ENCODE data around the gene NGFR.
"Not testable (repeated sequence)": the region's sequence is repeated elsewhere in the genome, so short reads cannot be mapped to it uniquely, and the experiment has no call there.

NGFR gene

DNA sequence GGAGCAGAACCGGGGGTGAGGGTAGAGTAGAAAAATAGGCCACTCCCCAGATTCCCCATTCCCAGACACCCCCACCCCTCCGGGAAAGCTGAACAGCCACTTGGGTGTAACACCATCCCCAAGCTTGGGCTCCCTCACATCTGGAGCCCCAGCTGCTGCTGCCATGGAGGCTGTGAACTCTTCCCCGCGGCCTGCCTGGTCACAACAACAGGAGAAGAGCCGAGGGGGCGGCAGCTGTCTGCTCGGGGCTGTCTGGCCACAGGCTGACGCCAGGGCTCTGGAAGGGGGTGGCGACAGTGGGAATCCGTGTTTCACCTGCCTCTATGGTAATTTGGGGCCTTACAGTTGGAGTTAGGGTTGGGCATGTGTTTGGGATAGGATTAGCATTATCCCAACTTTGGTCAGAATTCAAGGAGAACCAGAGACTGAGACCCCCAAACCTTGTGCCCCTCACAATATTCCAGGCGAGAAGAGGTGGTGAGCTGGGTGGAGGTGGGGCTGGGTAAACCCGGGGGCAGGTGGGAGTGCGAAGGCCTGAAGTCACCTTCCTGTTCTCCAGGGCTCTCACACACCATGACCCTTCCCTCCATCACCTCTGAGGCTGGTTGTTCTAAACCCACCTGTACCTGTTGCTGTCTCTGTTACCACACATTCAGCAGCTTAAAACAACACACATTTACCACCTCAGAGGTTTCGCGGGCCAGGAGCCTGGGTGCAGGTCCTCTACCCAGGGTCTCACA, 50.9 kb downstream of the NGFR start:
- no peaks in the 10 kb centered on the region for H3K36me3 ChIP-seq (ENCODE audit: control insufficient read depth in 2 of 2, insufficient read depth in 2 of 2, low read length in 2 of 2)
- no peaks in the 10 kb centered on the region for H3K4me1 ChIP-seq (ENCODE audit: control insufficient read depth in 2 of 2, insufficient read depth in 2 of 2, low read length in 2 of 2)
- no peak overlapping the region for H3K9ac ChIP-seq (ENCODE audit: low read depth in 1 of 2, low read length in 2 of 2)
- H3K27me3 ChIP-seq (ENCODE audit: control insufficient read depth in 2 of 2, insufficient read depth in 2 of 2, low read length in 2 of 2), result no peaks in the 10 kb centered on the region
- no peak overlapping the region for H3K4me3 ChIP-seq (ENCODE audit: low read length in 2 of 2)
- no peak overlapping the region for H3K27ac ChIP-seq (ENCODE audit: low read depth in 2 of 2, low read length in 2 of 2)
- H3K9me3 ChIP-seq (ENCODE audit: control insufficient read depth in 2 of 2, low read length in 2 of 2), result no peaks in the 10 kb centered on the region

DNA sequence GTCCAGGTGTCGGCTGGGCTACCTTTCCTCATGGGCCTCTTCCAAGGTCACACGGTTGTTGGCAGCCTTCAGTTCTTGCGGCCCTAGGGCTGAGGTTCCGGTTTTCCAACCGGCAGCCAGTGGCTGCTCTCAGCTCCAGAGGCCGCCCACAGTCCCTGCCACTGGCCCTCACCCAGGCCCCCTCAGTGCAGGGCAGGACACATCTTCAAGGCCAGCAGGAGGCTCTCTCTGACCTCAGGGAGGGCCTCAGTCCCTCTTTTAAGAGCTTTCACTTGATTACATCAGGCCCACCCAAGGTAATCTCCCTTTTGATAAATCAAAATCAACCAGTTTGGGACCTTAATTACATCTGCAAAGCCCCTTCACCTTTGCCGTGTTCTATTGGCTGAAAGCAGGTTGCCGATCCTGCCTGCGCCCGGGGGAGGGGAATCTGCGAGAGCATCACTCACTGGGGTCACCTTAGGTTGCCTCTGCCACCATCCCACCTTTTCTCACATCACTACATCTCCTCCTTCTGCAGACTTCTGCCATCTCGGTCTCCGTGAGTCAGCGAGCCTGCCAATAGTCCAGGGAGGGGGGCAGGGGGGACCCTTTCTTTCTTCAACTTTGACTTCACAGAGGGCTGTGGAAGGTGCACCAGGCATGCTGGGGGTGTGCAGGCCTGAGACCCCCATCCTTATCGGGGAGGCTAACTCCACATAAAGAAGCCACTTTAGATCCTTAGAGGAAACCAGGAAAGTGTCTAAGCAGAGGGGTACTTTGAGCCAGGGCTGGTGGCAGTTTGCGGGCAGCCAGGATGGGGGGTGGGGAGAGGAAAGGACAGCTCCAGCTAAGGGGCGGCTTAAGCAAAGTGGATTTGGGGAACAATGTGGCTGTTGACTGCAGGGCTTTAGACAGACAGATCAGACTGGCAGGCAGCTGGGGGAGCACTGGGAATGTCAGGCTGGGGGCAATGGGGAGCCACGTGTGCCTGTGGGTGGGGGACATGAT, 51.7 kb downstream of the NGFR start:
- Histone ChIP-seq H3K36me3 (ENCODE audit: control insufficient read depth in 2 of 2, insufficient read depth in 2 of 2, low read length in 2 of 2) (no peaks in the 10 kb centered on the region), H3K27me3 (ENCODE audit: control insufficient read depth in 2 of 2, insufficient read depth in 2 of 2, low read length in 2 of 2) (no peaks in the 10 kb centered on the region), H3K4me1 (ENCODE audit: control insufficient read depth in 2 of 2, insufficient read depth in 2 of 2, low read length in 2 of 2) (peaks cover 0 to 2% of the 10 kb centered on the region in 2 donors), H3K9ac (ENCODE audit: low read depth in 1 of 2, low read length in 2 of 2) (no peak overlapping the region), H3K4me3 (ENCODE audit: low read length in 2 of 2) (no peak overlapping the region), H3K9me3 (ENCODE audit: control insufficient read depth in 2 of 2, low read length in 2 of 2) (no peaks in the 10 kb centered on the region), H3K27ac (ENCODE audit: low read depth in 2 of 2, low read length in 2 of 2) (no peak overlapping the region)

DNA sequence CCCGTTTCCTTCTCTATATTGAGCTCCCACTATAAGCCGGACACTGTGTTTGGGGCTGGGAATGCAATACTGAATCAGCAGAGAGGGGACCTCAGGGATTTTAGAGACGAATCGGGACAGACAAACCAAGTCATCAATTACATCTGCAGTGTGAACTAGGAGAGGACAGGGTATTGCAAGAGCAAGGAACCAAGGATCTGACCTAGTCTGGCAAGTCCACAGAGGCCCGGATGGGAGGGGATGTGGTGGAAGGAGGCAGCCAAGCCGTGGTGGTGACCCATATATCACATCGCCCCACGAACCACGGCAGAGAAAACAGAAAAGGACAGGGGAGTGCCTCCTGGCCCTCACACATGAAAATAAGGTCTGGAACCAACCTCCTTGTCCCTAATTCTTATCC, 52.5 kb downstream of the NGFR start:
- no peak overlapping the region for H3K9ac ChIP-seq (ENCODE audit: low read depth in 1 of 2, low read length in 2 of 2)

DNA sequence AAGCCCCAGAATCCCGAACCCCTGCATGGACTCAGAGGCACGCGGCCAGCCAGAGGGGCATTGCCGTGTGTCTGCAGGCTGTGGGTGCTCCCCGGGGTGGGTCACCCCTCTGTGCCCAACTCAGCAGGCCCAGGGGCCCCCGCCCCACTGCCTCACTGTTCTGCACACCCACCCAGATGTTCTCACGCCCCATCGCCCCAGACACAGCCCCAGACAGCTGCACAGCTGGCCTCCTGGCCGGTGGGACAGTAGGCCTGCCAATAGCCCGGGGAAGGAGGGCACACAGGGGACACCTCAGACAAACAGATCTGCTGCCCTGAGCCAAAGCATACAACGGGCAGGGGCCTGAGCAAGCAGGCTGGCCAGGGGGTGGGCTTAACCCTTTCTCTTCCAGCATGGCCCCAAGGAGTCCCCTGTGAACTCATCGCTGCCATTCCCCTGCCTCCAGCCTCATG, 53.0 kb downstream of the NGFR start:
- peaks cover 0 to 3% of the 10 kb centered on the region in 2 donors for H3K4me1 ChIP-seq (ENCODE audit: control insufficient read depth in 2 of 2, insufficient read depth in 2 of 2, low read length in 2 of 2)
- H3K9me3 ChIP-seq (ENCODE audit: control insufficient read depth in 2 of 2, low read length in 2 of 2), result no peaks in the 10 kb centered on the region
- H3K36me3 ChIP-seq (ENCODE audit: control insufficient read depth in 2 of 2, insufficient read depth in 2 of 2, low read length in 2 of 2), result no peaks in the 10 kb centered on the region
- H3K9ac ChIP-seq (ENCODE audit: low read depth in 1 of 2, low read length in 2 of 2), result no peak overlapping the region
- no peaks in the 10 kb centered on the region for H3K27me3 ChIP-seq (ENCODE audit: control insufficient read depth in 2 of 2, insufficient read depth in 2 of 2, low read length in 2 of 2)
- H3K4me3 ChIP-seq (ENCODE audit: low read length in 2 of 2), result no peak overlapping the region
- H3K27ac ChIP-seq (ENCODE audit: low read depth in 2 of 2, low read length in 2 of 2), result no peak overlapping the region

More for the DNA sequence above, 52.5 kb downstream of the NGFR start:
- Histone ChIP-seq H3K4me3 (ENCODE audit: low read length in 2 of 2) (no peak overlapping the region), H3K27me3 (ENCODE audit: control insufficient read depth in 2 of 2, insufficient read depth in 2 of 2, low read length in 2 of 2) (no peaks in the 10 kb centered on the region), H3K27ac (ENCODE audit: low read depth in 2 of 2, low read length in 2 of 2) (no peak overlapping the region), H3K9me3 (ENCODE audit: control insufficient read depth in 2 of 2, low read length in 2 of 2) (no peaks in the 10 kb centered on the region), H3K4me1 (ENCODE audit: control insufficient read depth in 2 of 2, insufficient read depth in 2 of 2, low read length in 2 of 2) (peaks cover 0 to 3% of the 10 kb centered on the region in 2 donors), H3K36me3 (ENCODE audit: control insufficient read depth in 2 of 2, insufficient read depth in 2 of 2, low read length in 2 of 2) (no peaks in the 10 kb centered on the region)

DNA sequence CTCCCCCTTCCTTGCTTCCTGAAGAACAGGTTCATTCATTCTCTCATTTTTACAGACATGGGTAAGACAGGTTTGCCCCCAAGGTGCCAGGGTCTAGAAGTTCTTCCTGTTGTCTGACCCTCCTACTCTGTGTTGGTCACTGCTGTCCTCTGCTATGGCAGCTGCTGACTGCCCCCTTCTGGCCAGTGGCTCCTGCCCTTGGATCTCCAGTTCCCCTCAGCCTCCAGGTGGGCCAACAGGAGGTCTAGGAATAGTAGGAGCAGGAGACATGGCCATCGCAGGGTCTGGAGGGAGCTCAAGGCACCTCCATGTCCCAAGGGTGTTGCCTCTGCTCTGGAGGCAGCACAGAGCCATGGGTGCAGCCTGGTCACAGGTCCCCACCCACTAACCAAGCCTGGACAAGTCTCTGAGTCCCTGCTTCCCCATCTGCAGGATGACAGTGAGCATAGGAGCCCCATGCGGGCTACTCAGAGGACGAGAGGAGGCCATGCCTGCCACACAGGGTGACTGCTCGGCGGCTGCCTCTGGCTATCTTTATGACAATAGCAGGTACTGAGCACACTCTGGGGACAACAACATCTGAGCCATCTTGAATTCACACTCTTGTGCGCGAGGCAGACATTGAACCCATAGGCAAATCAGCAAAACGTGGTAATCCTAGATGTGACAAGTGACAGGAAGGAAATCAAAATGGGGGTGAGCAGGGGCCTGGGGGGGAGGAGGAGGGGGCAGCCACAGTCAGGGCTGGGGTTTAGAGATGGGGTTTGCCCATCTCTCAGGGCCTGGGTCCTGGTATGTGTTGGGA, 53.6 kb downstream of the NGFR start:
- Histone ChIP-seq H3K9ac (ENCODE audit: low read depth in 1 of 2, low read length in 2 of 2) (no peak overlapping the region), H3K9me3 (ENCODE audit: control insufficient read depth in 2 of 2, low read length in 2 of 2) (no peaks in the 10 kb centered on the region), H3K27me3 (ENCODE audit: control insufficient read depth in 2 of 2, insufficient read depth in 2 of 2, low read length in 2 of 2) (no peaks in the 10 kb centered on the region), H3K27ac (ENCODE audit: low read depth in 2 of 2, low read length in 2 of 2) (no peak overlapping the region), H3K4me1 (ENCODE audit: control insufficient read depth in 2 of 2, insufficient read depth in 2 of 2, low read length in 2 of 2) (peaks cover 0 to 3% of the 10 kb centered on the region in 2 donors), H3K4me3 (ENCODE audit: low read length in 2 of 2) (no peak overlapping the region), H3K36me3 (ENCODE audit: control insufficient read depth in 2 of 2, insufficient read depth in 2 of 2, low read length in 2 of 2) (no peaks in the 10 kb centered on the region)

DNA sequence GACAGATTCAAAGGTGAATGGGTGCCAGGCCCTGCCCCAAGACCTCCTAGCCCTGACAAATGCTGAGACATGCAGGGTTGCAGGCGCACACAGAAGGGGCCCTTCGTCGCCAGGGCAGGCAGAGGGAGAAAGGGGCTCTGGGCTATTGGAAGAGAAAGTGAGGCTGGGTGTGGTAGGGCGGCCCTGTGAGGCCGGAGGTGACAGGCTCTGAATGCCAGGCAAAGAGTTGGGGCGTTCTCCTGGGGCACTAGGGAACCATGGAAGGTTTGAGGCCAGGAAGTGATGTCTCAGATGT, 54.2 kb downstream of the NGFR start:
- no peaks in the 10 kb centered on the region for H3K27me3 ChIP-seq (ENCODE audit: control insufficient read depth in 2 of 2, insufficient read depth in 2 of 2, low read length in 2 of 2)

DNA sequence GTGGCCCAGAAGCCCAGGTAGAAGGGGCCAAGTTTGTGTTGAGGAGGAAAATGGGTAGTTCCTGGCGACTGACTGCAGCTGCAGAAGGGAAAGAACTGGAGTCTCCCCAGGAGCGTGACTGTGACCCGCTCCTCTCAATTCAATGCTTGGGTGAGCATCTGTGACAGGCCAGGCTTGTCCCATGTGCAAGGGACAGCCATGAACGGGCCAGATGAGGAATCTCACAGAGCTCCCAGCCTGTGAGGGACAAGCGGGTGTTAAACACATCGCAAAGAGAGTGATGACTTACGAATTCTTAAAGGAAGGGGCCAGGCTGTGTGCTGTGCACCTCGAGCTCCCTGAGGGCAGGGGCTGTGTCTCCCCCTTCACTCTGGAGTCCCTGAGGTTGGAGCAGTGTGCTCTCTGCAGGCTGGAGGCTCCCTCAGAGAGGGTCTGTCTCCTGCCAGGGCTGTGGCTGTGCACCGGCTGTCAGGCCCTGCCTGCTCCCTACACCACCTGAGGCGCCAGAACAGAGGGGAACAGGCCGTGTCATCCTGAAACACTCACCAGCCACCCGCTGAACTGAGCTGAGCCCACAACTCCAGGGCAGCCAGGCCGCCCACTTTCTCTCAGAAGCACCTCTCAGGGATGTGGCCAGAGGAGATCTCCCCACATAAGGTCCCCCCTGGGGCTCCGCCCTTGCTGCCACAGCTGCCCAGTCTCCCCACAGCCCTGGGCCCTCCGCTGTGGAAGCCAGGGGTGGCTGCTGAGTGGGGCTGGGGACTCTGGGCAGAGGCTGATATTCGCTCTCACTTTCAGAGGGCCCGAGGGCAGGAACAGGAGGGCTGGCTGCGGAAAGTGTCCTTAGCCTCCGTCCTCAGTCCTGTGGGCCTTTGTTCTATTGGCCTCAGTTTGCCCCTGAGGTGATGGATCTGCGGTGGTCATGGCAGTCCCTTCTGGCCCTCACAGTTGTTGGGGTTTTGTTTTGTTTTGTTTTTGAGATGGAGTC, 54.9 kb downstream of the NGFR start:
- no peaks in the 10 kb centered on the region for H3K36me3 ChIP-seq (ENCODE audit: control insufficient read depth in 2 of 2, insufficient read depth in 2 of 2, low read length in 2 of 2)
- no peak overlapping the region for H3K27ac ChIP-seq (ENCODE audit: low read depth in 2 of 2, low read length in 2 of 2)
- no peak overlapping the region for H3K4me3 ChIP-seq (ENCODE audit: low read length in 2 of 2)
- H3K27me3 ChIP-seq (ENCODE audit: control insufficient read depth in 2 of 2, insufficient read depth in 2 of 2, low read length in 2 of 2), result no peaks in the 10 kb centered on the region
- no peaks in the 10 kb centered on the region for H3K9me3 ChIP-seq (ENCODE audit: control insufficient read depth in 2 of 2, low read length in 2 of 2)
- H3K9ac ChIP-seq (ENCODE audit: low read depth in 1 of 2, low read length in 2 of 2), result no peak overlapping the region
- H3K4me1 ChIP-seq (ENCODE audit: control insufficient read depth in 2 of 2, insufficient read depth in 2 of 2, low read length in 2 of 2), result peaks cover 0 to 3% of the 10 kb centered on the region in 2 donors

More for the DNA sequence above, 54.2 kb downstream of the NGFR start:
- no peak overlapping the region for H3K4me3 ChIP-seq (ENCODE audit: low read length in 2 of 2)
- H3K36me3 ChIP-seq (ENCODE audit: control insufficient read depth in 2 of 2, insufficient read depth in 2 of 2, low read length in 2 of 2), result no peaks in the 10 kb centered on the region
- no peak overlapping the region for H3K27ac ChIP-seq (ENCODE audit: low read depth in 2 of 2, low read length in 2 of 2)
- peaks cover 0 to 3% of the 10 kb centered on the region in 2 donors for H3K4me1 ChIP-seq (ENCODE audit: control insufficient read depth in 2 of 2, insufficient read depth in 2 of 2, low read length in 2 of 2)
- H3K9ac ChIP-seq (ENCODE audit: low read depth in 1 of 2, low read length in 2 of 2), result no peak overlapping the region
- H3K9me3 ChIP-seq (ENCODE audit: control insufficient read depth in 2 of 2, low read length in 2 of 2), result no peaks in the 10 kb centered on the region

DNA sequence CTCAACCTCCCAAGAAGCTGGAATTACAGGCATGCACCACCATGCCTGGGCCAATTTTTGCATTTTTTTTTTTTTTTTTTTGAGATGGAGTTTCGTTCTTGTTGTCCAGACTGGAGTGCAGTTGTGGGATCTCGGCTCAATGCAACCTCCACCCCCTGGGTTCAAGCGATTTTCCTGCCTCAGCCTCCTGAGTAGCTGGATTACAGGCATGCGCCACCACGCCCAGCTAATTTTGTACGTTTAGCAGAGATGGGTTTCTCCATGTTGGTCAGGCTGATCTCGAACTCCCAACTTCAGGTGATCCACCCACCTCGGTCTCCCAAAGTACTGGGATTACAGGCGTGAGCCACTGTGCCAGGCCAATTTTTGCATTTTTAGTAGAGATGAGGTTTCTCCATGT, 55.7 kb downstream of the NGFR start:
- H3K27ac ChIP-seq (ENCODE audit: low read depth in 2 of 2, low read length in 2 of 2); H3K9me3 ChIP-seq (ENCODE audit: control insufficient read depth in 2 of 2, low read length in 2 of 2); H3K27me3 ChIP-seq (ENCODE audit: control insufficient read depth in 2 of 2, insufficient read depth in 2 of 2, low read length in 2 of 2); H3K36me3 ChIP-seq (ENCODE audit: control insufficient read depth in 2 of 2, insufficient read depth in 2 of 2, low read length in 2 of 2); H3K4me1 ChIP-seq (ENCODE audit: control insufficient read depth in 2 of 2, insufficient read depth in 2 of 2, low read length in 2 of 2); H3K9ac ChIP-seq (ENCODE audit: low read depth in 1 of 2, low read length in 2 of 2); H3K4me3 ChIP-seq (ENCODE audit: low read length in 2 of 2): not testable (repeated sequence)
